ENCODE data around the gene DCXR.
A peak's percentile ranks its signal among the peaks of the same experiment; 100 is the strongest.

The DCXR gene

GRCh38 chr17:82022981-82023446 lies 14.5 kb downstream of the DCXR start, which contains the start of gene LRRC45:
Gene LRRC45, plus strand, starts transcription at chr17:82023305. Its CDS starts 339 bp downstream, at chr17:82023644.
- DNase-seq (ENCODE audit: low read depth in 2 of 3, low spot score in 1 of 3): peak; percentile 99 to 100 (median 100)

- DNase-seq (ENCODE audit: low read depth in 2 of 3, low spot score in 1 of 3): peak in 1 of 3 donors; percentile 15
Observed at GRCh38 chr17:82022310-82022980, 15.1 kb downstream of the DCXR start, which contains the start of gene CENPX. Gene CENPX, minus strand, starts transcription at chr17:82022878. Its CDS starts 17 bp downstream, at chr17:82022861.

GRCh38 chr17:82021900-82022309 lies 15.6 kb downstream of the DCXR start:
- no peak for DNase-seq (ENCODE audit: low read depth in 2 of 3, low spot score in 1 of 3)

- DNase-seq (ENCODE audit: low read depth in 2 of 3, low spot score in 1 of 3): peak in 2 of 3 donors; percentile 46 to 53
Observed at GRCh38 chr17:82021107-82021899, 16.2 kb downstream of the DCXR start.

GRCh38 chr17:82020572-82021106 lies 16.9 kb downstream of the DCXR start:
- no peak for DNase-seq (ENCODE audit: low read depth in 2 of 3, low spot score in 1 of 3)

GRCh38 chr17:82019690-82020571 lies 17.6 kb downstream of the DCXR start:
- peak in 2 of 3 donors; percentile 68 for DNase-seq (ENCODE audit: low read depth in 2 of 3, low spot score in 1 of 3)

- no peak for DNase-seq (ENCODE audit: low read depth in 2 of 3, low spot score in 1 of 3)
Observed at GRCh38 chr17:82018989-82019689, 18.4 kb downstream of the DCXR start.

- no peak for DNase-seq (ENCODE audit: low read depth in 2 of 3, low spot score in 1 of 3)
Observed at GRCh38 chr17:82018152-82018988, 19.1 kb downstream of the DCXR start.

- DNase-seq (ENCODE audit: low read depth in 2 of 3, low spot score in 1 of 3): no peak
Observed at GRCh38 chr17:82017612-82018151, 19.8 kb downstream of the DCXR start.

GRCh38 chr17:82016875-82017459 lies 20.5 kb downstream of the DCXR start:
- DNase-seq (ENCODE audit: low read depth in 2 of 3, low spot score in 1 of 3): no peak

- no peak for DNase-seq (ENCODE audit: low read depth in 2 of 3, low spot score in 1 of 3)
Observed at GRCh38 chr17:82016061-82016874, 21.2 kb downstream of the DCXR start.

GRCh38 chr17:82015311-82015971 lies 22.1 kb downstream of the DCXR start:
- DNase-seq (ENCODE audit: low read depth in 2 of 3, low spot score in 1 of 3): no peak

- DNase-seq (ENCODE audit: low read depth in 2 of 3, low spot score in 1 of 3): no peak
Observed at GRCh38 chr17:82014971-82015310, 22.6 kb downstream of the DCXR start.

- no peak for DNase-seq (ENCODE audit: low read depth in 2 of 3, low spot score in 1 of 3)
Observed at GRCh38 chr17:82014432-82014831, 23.1 kb downstream of the DCXR start.

- no peak for DNase-seq (ENCODE audit: low read depth in 2 of 3, low spot score in 1 of 3)
Observed at GRCh38 chr17:82013772-82014321, 23.6 kb downstream of the DCXR start.

- DNase-seq (ENCODE audit: low read depth in 2 of 3, low spot score in 1 of 3): no peak
Observed at GRCh38 chr17:82013341-82013740, 24.2 kb downstream of the DCXR start.

GRCh38 chr17:82012640-82013295 lies 24.7 kb downstream of the DCXR start:
- no peak for DNase-seq (ENCODE audit: low read depth in 2 of 3, low spot score in 1 of 3)
